Measurements from ENCODE around the gene ITPKB.

DNA sequence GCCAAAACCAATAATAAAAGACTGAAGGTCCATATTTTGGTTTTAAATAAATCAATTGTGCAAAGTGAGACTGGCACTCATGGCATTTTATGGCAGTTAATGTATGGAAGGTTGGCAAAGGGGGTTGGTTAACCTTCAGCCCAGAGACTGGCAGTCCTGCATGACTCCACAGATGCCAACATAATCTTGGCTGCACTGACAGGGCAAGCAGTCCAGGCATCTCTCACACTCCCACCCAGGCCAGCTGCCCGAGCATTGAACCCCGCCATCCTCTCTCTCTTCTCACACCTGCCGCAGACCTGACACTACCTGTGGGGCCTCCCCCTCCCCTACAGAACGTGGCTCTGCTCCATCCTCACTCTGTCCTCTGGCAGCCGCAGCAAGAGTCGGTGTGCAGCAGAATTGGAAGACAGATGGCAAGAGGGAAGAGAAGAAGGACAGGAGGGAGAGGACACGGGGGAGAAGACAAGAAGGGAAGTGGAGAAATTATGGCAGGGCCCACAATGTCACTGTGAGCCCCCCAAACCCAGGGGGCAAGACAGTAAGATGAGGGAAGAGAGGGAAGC is 43.7 kb downstream of the ITPKB start:
- TF ChIP-seq, protein P1, sequence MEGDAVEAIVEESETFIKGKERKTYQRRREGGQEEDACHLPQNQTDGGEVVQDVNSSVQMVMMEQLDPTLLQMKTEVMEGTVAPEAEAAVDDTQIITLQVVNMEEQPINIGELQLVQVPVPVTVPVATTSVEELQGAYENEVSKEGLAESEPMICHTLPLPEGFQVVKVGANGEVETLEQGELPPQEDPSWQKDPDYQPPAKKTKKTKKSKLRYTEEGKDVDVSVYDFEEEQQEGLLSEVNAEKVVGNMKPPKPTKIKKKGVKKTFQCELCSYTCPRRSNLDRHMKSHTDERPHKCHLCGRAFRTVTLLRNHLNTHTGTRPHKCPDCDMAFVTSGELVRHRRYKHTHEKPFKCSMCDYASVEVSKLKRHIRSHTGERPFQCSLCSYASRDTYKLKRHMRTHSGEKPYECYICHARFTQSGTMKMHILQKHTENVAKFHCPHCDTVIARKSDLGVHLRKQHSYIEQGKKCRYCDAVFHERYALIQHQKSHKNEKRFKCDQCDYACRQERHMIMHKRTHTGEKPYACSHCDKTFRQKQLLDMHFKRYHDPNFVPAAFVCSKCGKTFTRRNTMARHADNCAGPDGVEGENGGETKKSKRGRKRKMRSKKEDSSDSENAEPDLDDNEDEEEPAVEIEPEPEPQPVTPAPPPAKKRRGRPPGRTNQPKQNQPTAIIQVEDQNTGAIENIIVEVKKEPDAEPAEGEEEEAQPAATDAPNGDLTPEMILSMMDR (IDR thresholded peaks at IDR 0.05) = no peak
- no peak for TF ChIP-seq POLR2A (IDR thresholded peaks at IDR 0.05)

Data from heart left ventricle (tissue), 13 donors.